SK-N-MC (cell line): ENCODE data around the gene GREB1L.
"Not testable (repeated sequence)": the region's sequence is repeated elsewhere in the genome, so short reads cannot be mapped to it uniquely, and the experiment has no call there.

ENCODE experiments used
- DNase-seq: peaks from one replicate; pipeline ENCODE4 v3.0.0-alpha.2; 2011; ENCODE audit warnings: low read depth, low spot score
- H3K27ac ChIP-seq: fragments of 200-600 bp; sonication (generic); 2 replicates; pipeline ENCODE4 v1.5.1; 2016; ENCODE audit warnings: mixed run types
- H3K36me3 ChIP-seq: fragments of 200-600 bp; sonication (generic); 2 replicates; pipeline ENCODE4 v1.6.1; 2017; ENCODE audit warnings: antibody characterized with exemption, low read length, mixed read lengths; ENCODE audit not compliant: insufficient read depth
- H3K4me3 ChIP-seq: fragments of 200-600 bp; sonication (generic); 2 replicates; pipeline ENCODE4 v1.5.1; 2016
- H3K9ac ChIP-seq: fragments of 200-600 bp; sonication (generic); 2 replicates; pipeline ENCODE4 v1.8.0; 2017; ENCODE audit warnings: mixed run types, mixed read lengths; ENCODE audit not compliant: insufficient read length
- H3K9me3 ChIP-seq: fragments of 200-600 bp; sonication (generic); 2 replicates; pipeline ENCODE4 v1.6.1; 2017; ENCODE audit warnings: low read depth, mild to moderate bottlenecking, antibody characterized with exemption, low read length, moderate library complexity, mixed read lengths
- EZH2 ChIP-seq: fragments of 200-600 bp; sonication (generic); IDR thresholded peaks from one replicate; pipeline ENCODE4 v1.6.1; 2017; ENCODE audit warnings: antibody characterized with exemption
- FOXP2 ChIP-seq: optimal IDR thresholded peaks from 2 replicates; pipeline ENCODE3; 2011; ENCODE audit warnings: mild to moderate bottlenecking, moderate library complexity; ENCODE audit not compliant: insufficient read depth; ENCODE audit errors: extremely low read length, control extremely low read depth
- POLR2AphosphoS5 ChIP-seq: IDR thresholded peaks from 2 replicates; pipeline ENCODE4 v1.6.1; 2012; ENCODE audit warnings: mild to moderate bottlenecking, low read depth, low read length, borderline replicate concordance

Gene GREB1L

GRCh38 chr18:21242141-21242779, at the start of gene GREB1L:
GREB1L (plus strand) TSS chr18:21242232; CDS start chr18:21383519, 141,287 bp downstream.
- no peak for TF ChIP-seq EZH2
- DNase-seq: no peak
- H3K9ac ChIP-seq: no peak within 1 kb of the TSS
- no peak within 1 kb of the TSS for H3K27ac ChIP-seq
- no peaks in the 10 kb centered on the region for H3K9me3 ChIP-seq
- no peaks in the 10 kb centered on the region for H3K36me3 ChIP-seq
- H3K4me3 ChIP-seq: peak within 1 kb of the TSS; percentile 58

GRCh38 chr18:21192308-21192624, 49.8 kb upstream of the GREB1L start:
- Histone ChIP-seq H3K9me3 (no peaks in the 10 kb centered on the region), H3K4me3 (no peak overlapping the region), H3K36me3 (no peaks in the 10 kb centered on the region), H3K9ac (no peak overlapping the region), H3K27ac (no peak overlapping the region)
- DNase-seq: no peak
- TF ChIP-seq EZH2: no peak
- TF ChIP-seq FOXP2: no peak
- TF ChIP-seq POLR2AphosphoS5: no peak

GRCh38 chr18:21194871-21195771, 46.9 kb upstream of the GREB1L start:
- Histone ChIP-seq H3K9ac (no peak overlapping the region), H3K27ac (no peak overlapping the region), H3K4me3 (no peak overlapping the region), H3K9me3 (no peaks in the 10 kb centered on the region), H3K36me3 (no peaks in the 10 kb centered on the region)
- no peak for TF ChIP-seq FOXP2
- no peak for TF ChIP-seq POLR2AphosphoS5
- no peak for TF ChIP-seq EZH2
- DNase-seq: peak; percentile 32

- no peaks in the 10 kb centered on the region for H3K36me3 ChIP-seq
- no peak for TF ChIP-seq FOXP2
- TF ChIP-seq POLR2AphosphoS5: no peak
These were observed 45.6 kb upstream of the GREB1L start for GRCh38 chr18:21196426-21196825.

GRCh38 chr18:21203126-21203525, 38.9 kb upstream of the GREB1L start:
- TF ChIP-seq EZH2 (no peak), FOXP2 (no peak), POLR2AphosphoS5 (no peak)
- Histone ChIP-seq H3K36me3 (no peaks in the 10 kb centered on the region), H3K9me3 (no peaks in the 10 kb centered on the region), H3K27ac (no peak overlapping the region), H3K9ac (no peak overlapping the region), H3K4me3 (no peak overlapping the region)
- no peak for DNase-seq

More at GRCh38 chr18:21196426-21196825, 45.6 kb upstream of the GREB1L start:
- H3K27ac ChIP-seq: no peak overlapping the region
- no peak for DNase-seq
- H3K9me3 ChIP-seq: no peaks in the 10 kb centered on the region
- H3K9ac ChIP-seq: no peak overlapping the region
- no peak overlapping the region for H3K4me3 ChIP-seq

- Histone ChIP-seq H3K36me3 (no peaks in the 10 kb centered on the region), H3K9me3 (no peaks in the 10 kb centered on the region), H3K27ac (no peak overlapping the region), H3K9ac (no peak overlapping the region), H3K4me3 (no peak overlapping the region)
- DNase-seq: no peak
- TF ChIP-seq POLR2AphosphoS5 (no peak), EZH2 (no peak), FOXP2 (no peak)
These were observed 38.3 kb upstream of the GREB1L start for GRCh38 chr18:21203542-21204241.

GRCh38 chr18:21205695-21206094, 36.3 kb upstream of the GREB1L start:
- no peak for DNase-seq
- Histone ChIP-seq H3K9ac (no peak overlapping the region), H3K4me3 (no peak overlapping the region), H3K9me3 (no peaks in the 10 kb centered on the region), H3K36me3 (no peaks in the 10 kb centered on the region), H3K27ac (no peak overlapping the region)
- TF ChIP-seq EZH2 (no peak), POLR2AphosphoS5 (no peak), FOXP2 (no peak)

- Histone ChIP-seq H3K27ac (no peak overlapping the region), H3K36me3 (no peaks in the 10 kb centered on the region), H3K4me3 (no peak overlapping the region), H3K9me3 (no peaks in the 10 kb centered on the region), H3K9ac (no peak overlapping the region)
- no peak for DNase-seq
- no peak for TF ChIP-seq POLR2AphosphoS5
These were observed 31.8 kb upstream of the GREB1L start for GRCh38 chr18:21210278-21210677.

GRCh38 chr18:21210784-21211183, 31.2 kb upstream of the GREB1L start:
- Histone ChIP-seq H3K4me3 (no peak overlapping the region), H3K27ac (no peak overlapping the region), H3K9ac (no peak overlapping the region), H3K36me3 (no peaks in the 10 kb centered on the region), H3K9me3 (no peaks in the 10 kb centered on the region)
- TF ChIP-seq POLR2AphosphoS5 (no peak), FOXP2 (no peak), EZH2 (no peak)
- no peak for DNase-seq

GRCh38 chr18:21214409-21214808, 27.6 kb upstream of the GREB1L start:
- not testable (repeated sequence) for H3K9me3 ChIP-seq, H3K36me3 ChIP-seq, H3K27ac ChIP-seq, H3K9ac ChIP-seq, H3K4me3 ChIP-seq, DNase-seq
